SK-N-SH treated with all-trans-retinoic acid at 6 μM for 48 hours (cell line): ENCODE measurements around the gene ACOT9.

Source experiments
- ATAC-seq: fragments of 200-7000 bp; cut with Tn5 transposase; 3 replicates; pipeline ENCODE4 v1.9.1; 2020; ENCODE audit warnings: mild to moderate bottlenecking, moderate library complexity
- ARNTL ChIP-seq: fragments of 450-650 bp; formaldehyde crosslinking; IDR thresholded peaks from 2 replicates; pipeline ENCODE4 v1.5.0; 2020; ENCODE audit warnings: low read depth, mild to moderate bottlenecking, moderate library complexity, borderline replicate concordance
- BACH2 ChIP-seq: fragments of 250-450 bp; sonication (Bioruptor Pico); IDR thresholded peaks from 2 replicates; pipeline ENCODE4 v1.9.0; 2021; ENCODE audit warnings: mild to moderate bottlenecking, borderline replicate concordance
- CSDC2 ChIP-seq: fragments of 250-450 bp; sonication (Bioruptor Pico); IDR thresholded peaks from 2 replicates; pipeline ENCODE4 v1.5.0; 2020; ENCODE audit warnings: mild to moderate bottlenecking, moderate library complexity
- ISL1 ChIP-seq: fragments of 250-450 bp; sonication (Bioruptor Pico); IDR thresholded peaks from 2 replicates; pipeline ENCODE4 v2.1.2; 2022; ENCODE audit warnings: mild to moderate bottlenecking, moderate library complexity
- OSR1 ChIP-seq: fragments of 250-450 bp; sonication (Bioruptor Pico); IDR thresholded peaks from 2 replicates; pipeline ENCODE4 v1.8.0; 2022; ENCODE audit warnings: moderate library complexity, mild to moderate bottlenecking, inconsistent platforms
- PPARA ChIP-seq: fragments of 250-450 bp; sonication (Bioruptor Pico); IDR thresholded peaks from 2 replicates; pipeline ENCODE4 v1.5.0; 2020; ENCODE audit warnings: mild to moderate bottlenecking, borderline replicate concordance
- RARB ChIP-seq: fragments of 250-450 bp; sonication (Bioruptor Pico); IDR thresholded peaks from 2 replicates; pipeline ENCODE4 v1.8.0; 2021; ENCODE audit warnings: mild to moderate bottlenecking, moderate library complexity
- SNAI2 ChIP-seq: fragments of 250-450 bp; sonication (Bioruptor Pico); IDR thresholded peaks from 2 replicates; pipeline ENCODE4 v1.5.0; 2020; ENCODE audit warnings: mild to moderate bottlenecking, moderate library complexity
- TCF4 ChIP-seq: fragments of 250-450 bp; sonication (Bioruptor Pico); IDR thresholded peaks from 2 replicates; pipeline ENCODE4 v1.8.0; 2021; ENCODE audit warnings: mild to moderate bottlenecking, moderate library complexity, borderline replicate concordance
- TOX ChIP-seq: fragments of 250-450 bp; sonication (Bioruptor Pico); IDR thresholded peaks from 2 replicates; pipeline ENCODE4 v1.8.0; 2021; ENCODE audit warnings: mild to moderate bottlenecking, moderate library complexity, borderline replicate concordance
- ZC3H10 ChIP-seq: fragments of 250-450 bp; sonication (Bioruptor Pico); IDR thresholded peaks from 2 replicates; pipeline ENCODE4 v1.5.1; 2021; ENCODE audit warnings: mild to moderate bottlenecking, moderate library complexity
- ZFP3 ChIP-seq: fragments of 250-450 bp; sonication (Bioruptor Pico); IDR thresholded peaks from 2 replicates; pipeline ENCODE4 v1.5.0; 2020; ENCODE audit warnings: mild to moderate bottlenecking, moderate library complexity
- ZFP30 ChIP-seq: fragments of 450-650 bp; formaldehyde crosslinking; IDR thresholded peaks from 2 replicates; pipeline ENCODE4 v1.5.0; 2022; ENCODE audit warnings: mild to moderate bottlenecking, moderate library complexity
- ZNF565 ChIP-seq: fragments of 450-650 bp; formaldehyde crosslinking; conservative IDR thresholded peaks from 2 replicates; pipeline ENCODE4 v1.5.0; 2020; ENCODE audit warnings: low read depth, mild to moderate bottlenecking, moderate library complexity
- ZNF70 ChIP-seq: fragments of 450-650 bp; formaldehyde crosslinking; IDR thresholded peaks from 2 replicates; pipeline ENCODE4 v1.5.0; 2020; ENCODE audit warnings: mild to moderate bottlenecking, moderate library complexity
- ZNF8 ChIP-seq: fragments of 450-650 bp; formaldehyde crosslinking; IDR thresholded peaks from 2 replicates; pipeline ENCODE4 v1.5.0; 2020; ENCODE audit warnings: mild to moderate bottlenecking, moderate library complexity
- TF ChIP-seq, protein P1 (sequence below): fragments of 250-450 bp; sonication (Bioruptor Pico); IDR thresholded peaks from 2 replicates; pipeline ENCODE4 v1.8.0; 2020; ENCODE audit warnings: mild to moderate bottlenecking, moderate library complexity, borderline replicate concordance
- TF ChIP-seq, protein P2 (sequence below): fragments of 250-450 bp; sonication (Bioruptor Pico); IDR thresholded peaks from 2 replicates; pipeline ENCODE4 v1.5.1; 2020; ENCODE audit warnings: low read depth, mild to moderate bottlenecking, moderate library complexity
- TF ChIP-seq, protein P3 (sequence below): fragments of 250-450 bp; sonication (Bioruptor Pico); IDR thresholded peaks from 2 replicates; pipeline ENCODE4 v1.5.0; 2020; ENCODE audit warnings: mild to moderate bottlenecking, moderate library complexity
- TF ChIP-seq, protein P4 (sequence below): fragments of 250-450 bp; sonication (Bioruptor Pico); IDR thresholded peaks from 2 replicates; pipeline ENCODE4 v1.5.1; 2021; ENCODE audit warnings: mild to moderate bottlenecking, moderate library complexity

Gene ACOT9, protein sequence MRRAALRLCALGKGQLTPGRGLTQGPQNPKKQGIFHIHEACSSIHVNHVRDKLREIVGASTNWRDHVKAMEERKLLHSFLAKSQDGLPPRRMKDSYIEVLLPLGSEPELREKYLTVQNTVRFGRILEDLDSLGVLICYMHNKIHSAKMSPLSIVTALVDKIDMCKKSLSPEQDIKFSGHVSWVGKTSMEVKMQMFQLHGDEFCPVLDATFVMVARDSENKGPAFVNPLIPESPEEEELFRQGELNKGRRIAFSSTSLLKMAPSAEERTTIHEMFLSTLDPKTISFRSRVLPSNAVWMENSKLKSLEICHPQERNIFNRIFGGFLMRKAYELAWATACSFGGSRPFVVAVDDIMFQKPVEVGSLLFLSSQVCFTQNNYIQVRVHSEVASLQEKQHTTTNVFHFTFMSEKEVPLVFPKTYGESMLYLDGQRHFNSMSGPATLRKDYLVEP

DNA sequence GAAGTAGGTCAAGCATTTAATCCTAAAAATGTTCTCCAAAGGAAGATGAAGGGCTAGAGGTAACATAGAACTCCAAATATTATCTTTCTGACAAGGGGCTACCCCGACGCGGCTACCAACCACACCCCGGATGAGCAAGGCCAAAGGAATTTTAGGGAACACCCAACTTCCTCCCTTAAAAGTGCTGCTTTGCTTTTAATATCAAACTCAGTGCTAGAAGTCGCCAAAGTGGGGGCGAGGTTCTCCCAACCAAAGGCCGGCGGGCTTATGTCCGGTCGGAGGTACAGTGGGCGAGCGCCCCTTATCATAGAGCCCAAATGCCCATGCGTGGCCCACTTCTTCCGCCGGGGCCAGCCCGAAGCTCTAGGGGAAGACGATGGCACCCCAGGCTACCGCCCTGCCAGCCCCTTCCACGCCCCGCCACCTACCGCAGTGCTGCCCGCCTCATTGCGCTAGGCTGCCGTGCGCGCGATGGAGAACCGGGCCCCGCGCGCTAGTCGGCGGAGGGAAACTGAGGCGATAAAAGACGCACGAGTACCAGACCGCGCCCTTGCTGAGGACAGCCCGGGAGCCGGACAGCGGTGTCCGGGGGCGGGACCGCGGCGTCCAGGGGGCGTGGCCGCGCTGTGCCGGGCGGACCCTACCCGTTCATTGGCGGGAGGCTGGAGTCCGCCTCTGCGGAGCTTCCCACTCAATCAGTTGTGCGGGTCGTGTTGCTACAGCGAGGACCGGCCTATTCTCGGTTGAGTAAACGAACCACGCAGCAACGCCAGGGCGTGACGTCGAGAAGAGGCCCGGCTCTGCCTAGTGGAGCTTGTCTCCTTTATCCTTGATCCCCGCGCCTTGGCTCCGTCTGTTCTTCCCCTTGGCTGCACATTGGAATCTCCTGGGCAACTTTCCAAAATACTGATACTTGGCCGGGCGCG lies at the start of gene ACOT9:
TSS of gene ACOT9 (minus strand) at position 580 of the 926 bp plus-strand sequence. CDS start at position 448, 132 bp downstream.
- TF ChIP-seq ARNTL (CRISPR knock-in tag) (no peak), OSR1 (no peak), RARB (CRISPR knock-in tag) (no peak), ZNF565 (CRISPR knock-in tag) (no peak), ZNF8 (no peak)
- TF ChIP-seq, protein P1, sequence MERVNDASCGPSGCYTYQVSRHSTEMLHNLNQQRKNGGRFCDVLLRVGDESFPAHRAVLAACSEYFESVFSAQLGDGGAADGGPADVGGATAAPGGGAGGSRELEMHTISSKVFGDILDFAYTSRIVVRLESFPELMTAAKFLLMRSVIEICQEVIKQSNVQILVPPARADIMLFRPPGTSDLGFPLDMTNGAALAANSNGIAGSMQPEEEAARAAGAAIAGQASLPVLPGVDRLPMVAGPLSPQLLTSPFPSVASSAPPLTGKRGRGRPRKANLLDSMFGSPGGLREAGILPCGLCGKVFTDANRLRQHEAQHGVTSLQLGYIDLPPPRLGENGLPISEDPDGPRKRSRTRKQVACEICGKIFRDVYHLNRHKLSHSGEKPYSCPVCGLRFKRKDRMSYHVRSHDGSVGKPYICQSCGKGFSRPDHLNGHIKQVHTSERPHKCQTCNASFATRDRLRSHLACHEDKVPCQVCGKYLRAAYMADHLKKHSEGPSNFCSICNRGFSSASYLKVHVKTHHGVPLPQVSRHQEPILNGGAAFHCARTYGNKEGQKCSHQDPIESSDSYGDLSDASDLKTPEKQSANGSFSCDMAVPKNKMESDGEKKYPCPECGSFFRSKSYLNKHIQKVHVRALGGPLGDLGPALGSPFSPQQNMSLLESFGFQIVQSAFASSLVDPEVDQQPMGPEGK (CRISPR knock-in tag): no peak
- TF ChIP-seq, protein P2, sequence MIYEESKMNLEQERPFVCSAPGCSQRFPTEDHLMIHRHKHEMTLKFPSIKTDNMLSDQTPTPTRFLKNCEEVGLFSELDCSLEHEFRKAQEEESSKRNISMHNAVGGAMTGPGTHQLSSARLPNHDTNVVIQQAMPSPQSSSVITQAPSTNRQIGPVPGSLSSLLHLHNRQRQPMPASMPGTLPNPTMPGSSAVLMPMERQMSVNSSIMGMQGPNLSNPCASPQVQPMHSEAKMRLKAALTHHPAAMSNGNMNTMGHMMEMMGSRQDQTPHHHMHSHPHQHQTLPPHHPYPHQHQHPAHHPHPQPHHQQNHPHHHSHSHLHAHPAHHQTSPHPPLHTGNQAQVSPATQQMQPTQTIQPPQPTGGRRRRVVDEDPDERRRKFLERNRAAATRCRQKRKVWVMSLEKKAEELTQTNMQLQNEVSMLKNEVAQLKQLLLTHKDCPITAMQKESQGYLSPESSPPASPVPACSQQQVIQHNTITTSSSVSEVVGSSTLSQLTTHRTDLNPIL: no peak
- ATAC-seq: peak; percentile 98

DNA sequence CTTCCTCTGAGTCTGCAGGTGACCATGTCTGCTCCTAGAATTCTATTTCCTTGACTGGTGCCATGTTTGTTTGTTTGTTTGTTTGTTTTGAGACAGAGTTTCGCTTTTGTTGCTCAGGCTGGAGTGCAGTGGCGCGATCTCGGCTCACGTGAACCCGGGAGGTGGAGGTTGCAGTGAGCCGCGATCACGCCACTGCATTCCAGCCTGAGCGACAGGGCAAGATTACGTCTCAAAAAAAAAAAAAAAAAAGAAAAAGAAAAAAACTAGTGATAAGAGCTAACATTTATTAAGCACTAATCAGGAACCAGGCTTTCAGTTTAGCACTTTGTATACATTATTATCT lies 47.0 kb upstream of the ACOT9 start:
- TF ChIP-seq ZC3H10 (CRISPR knock-in tag): no peak
- no peak for TF ChIP-seq BACH2
- no peak for TF ChIP-seq CSDC2 (CRISPR knock-in tag)
- no peak for TF ChIP-seq PPARA
- no peak for TF ChIP-seq TOX (CRISPR knock-in tag)
- TF ChIP-seq TCF4 (CRISPR knock-in tag): no peak
- TF ChIP-seq, protein P3, sequence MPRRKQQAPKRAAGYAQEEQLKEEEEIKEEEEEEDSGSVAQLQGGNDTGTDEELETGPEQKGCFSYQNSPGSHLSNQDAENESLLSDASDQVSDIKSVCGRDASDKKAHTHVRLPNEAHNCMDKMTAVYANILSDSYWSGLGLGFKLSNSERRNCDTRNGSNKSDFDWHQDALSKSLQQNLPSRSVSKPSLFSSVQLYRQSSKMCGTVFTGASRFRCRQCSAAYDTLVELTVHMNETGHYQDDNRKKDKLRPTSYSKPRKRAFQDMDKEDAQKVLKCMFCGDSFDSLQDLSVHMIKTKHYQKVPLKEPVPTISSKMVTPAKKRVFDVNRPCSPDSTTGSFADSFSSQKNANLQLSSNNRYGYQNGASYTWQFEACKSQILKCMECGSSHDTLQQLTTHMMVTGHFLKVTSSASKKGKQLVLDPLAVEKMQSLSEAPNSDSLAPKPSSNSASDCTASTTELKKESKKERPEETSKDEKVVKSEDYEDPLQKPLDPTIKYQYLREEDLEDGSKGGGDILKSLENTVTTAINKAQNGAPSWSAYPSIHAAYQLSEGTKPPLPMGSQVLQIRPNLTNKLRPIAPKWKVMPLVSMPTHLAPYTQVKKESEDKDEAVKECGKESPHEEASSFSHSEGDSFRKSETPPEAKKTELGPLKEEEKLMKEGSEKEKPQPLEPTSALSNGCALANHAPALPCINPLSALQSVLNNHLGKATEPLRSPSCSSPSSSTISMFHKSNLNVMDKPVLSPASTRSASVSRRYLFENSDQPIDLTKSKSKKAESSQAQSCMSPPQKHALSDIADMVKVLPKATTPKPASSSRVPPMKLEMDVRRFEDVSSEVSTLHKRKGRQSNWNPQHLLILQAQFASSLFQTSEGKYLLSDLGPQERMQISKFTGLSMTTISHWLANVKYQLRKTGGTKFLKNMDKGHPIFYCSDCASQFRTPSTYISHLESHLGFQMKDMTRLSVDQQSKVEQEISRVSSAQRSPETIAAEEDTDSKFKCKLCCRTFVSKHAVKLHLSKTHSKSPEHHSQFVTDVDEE: no peak
- TF ChIP-seq, protein P2: no peak
- TF ChIP-seq OSR1: no peak
- no peak for TF ChIP-seq ISL1 (CRISPR knock-in tag)
- TF ChIP-seq, all 23 proteins: peak for 0
- ATAC-seq: no peak

DNA sequence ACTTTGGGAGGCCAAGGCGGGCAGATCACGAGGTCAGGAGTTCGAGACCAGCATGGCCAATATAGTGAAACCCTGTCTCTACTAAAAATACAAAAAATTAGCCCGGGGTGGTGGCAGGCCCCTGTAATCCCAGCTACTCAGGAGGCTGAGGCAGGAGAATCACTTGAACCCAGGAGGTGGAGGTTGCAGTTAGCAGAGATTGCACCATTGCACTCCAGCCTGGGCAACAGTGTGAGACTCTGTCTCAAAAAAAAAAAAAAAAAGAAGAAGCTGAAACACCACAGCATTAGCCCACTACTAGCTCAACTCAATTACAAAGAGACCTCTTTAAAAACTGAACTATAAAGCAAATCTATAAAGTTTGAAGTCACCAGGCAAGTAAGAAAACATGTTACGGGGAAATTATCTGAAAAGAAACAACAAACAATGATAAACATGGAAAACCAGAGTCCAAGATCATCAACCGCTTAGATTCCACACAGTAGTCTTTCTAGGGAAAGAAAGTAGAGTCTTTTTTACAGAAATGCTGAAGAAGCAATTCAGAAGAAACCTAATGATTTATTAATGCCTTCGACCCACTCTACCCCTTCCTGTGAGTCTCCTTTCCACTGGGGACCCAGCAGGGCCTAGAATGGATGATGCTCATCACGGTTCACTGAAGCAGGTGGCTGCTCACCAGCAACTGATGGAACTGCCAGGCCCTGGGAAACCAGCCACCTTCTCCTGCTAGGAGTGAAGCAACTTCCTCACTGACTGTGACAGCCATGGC lies 46.5 kb upstream of the ACOT9 start:
- no peak for ATAC-seq
- TF ChIP-seq RARB (CRISPR knock-in tag) (no peak), ZFP30 (CRISPR knock-in tag) (no peak), ZNF70 (no peak), SNAI2 (CRISPR knock-in tag) (no peak)

DNA sequence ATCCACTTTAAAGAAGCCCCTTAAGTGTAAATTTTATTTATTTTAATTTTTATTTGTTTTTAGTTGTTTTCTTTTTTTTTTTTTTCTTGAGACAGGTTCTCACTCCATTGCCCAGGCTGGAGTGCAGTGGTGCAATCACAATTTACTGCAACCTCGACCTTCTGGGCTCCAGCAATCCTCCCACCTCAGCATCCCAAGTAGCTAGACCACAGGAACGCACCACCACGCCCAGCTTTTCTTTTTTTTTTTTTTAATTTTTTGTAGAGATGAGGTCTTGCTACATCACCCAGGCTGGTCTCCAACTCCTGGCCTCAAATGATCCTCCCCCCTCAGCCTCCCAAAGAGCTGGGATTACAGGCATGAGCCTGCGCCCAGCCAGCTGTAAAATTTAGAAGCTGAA lies 45.9 kb upstream of the ACOT9 start:
- TF ChIP-seq, protein P4, sequence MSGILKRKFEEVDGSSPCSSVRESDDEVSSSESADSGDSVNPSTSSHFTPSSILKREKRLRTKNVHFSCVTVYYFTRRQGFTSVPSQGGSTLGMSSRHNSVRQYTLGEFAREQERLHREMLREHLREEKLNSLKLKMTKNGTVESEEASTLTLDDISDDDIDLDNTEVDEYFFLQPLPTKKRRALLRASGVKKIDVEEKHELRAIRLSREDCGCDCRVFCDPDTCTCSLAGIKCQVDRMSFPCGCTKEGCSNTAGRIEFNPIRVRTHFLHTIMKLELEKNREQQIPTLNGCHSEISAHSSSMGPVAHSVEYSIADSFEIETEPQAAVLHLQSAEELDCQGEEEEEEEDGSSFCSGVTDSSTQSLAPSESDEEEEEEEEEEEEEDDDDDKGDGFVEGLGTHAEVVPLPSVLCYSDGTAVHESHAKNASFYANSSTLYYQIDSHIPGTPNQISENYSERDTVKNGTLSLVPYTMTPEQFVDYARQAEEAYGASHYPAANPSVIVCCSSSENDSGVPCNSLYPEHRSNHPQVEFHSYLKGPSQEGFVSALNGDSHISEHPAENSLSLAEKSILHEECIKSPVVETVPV (CRISPR knock-in tag): no peak
- TF ChIP-seq ZFP3 (CRISPR knock-in tag) (no peak), BACH2 (no peak), ZNF8 (no peak), OSR1 (no peak)
- TF ChIP-seq, protein P3: no peak
- ATAC-seq: no peak
